22Rv1 (cell line): Measurements from ENCODE around the gene LMO7.

ENCODE experiments used
- CTCF ChIP-seq: fragments of 450-650 bp; IDR thresholded peaks from 2 replicates; pipeline ENCODE4 v1.5.1; 2017; ENCODE audit warnings: mild to moderate bottlenecking
- ZFX ChIP-seq: fragments of 450-650 bp; IDR thresholded peaks from 2 replicates; pipeline ENCODE4 v1.6.1; 2017; ENCODE audit warnings: antibody characterized with exemption, borderline replicate concordance

GRCh38 chr13:75607447-75607846 is 28.7 kb upstream of the LMO7 start:
- no peak for TF ChIP-seq CTCF
- no peak for TF ChIP-seq ZFX
